Stimulated activated naive CD8-positive, alpha-beta T cell treated with anti-CD3 and anti-CD28 coated beads, Interleukin-15, amount 100 ng/mL, for 72 hours (primary cell): ENCODE results near the gene IL6.
A peak's percentile ranks its signal among the peaks of the same experiment; 100 is the strongest.

Source experiments
- ATAC-seq: fragments of 150-1000 bp; cut with Tn5 transposase; 2 replicates; pipeline ENCODE4 v1.10.0; 2021; ENCODE audit warnings: mild to moderate bottlenecking, moderate library complexity
- DNase-seq, 2 donors: peaks; one replicate each; pipeline ENCODE4 v3.0.0; 2021 to 2022
- H3K27ac Mint-ChIP-seq, 2 donors: one replicate each; pipeline ENCODE4 v1.8.0; 2022; ENCODE audit warnings: mild to moderate bottlenecking in 2 of 2, mixed read lengths in 2 of 2, moderate library complexity in 2 of 2
- H3K27me3 Mint-ChIP-seq: one replicate; pipeline ENCODE4 v1.8.0; 2022; ENCODE audit warnings: mixed read lengths
- H3K4me1 Mint-ChIP-seq: one replicate; pipeline ENCODE4 v1.8.0; 2022; ENCODE audit warnings: mild to moderate bottlenecking, mixed read lengths
- H3K4me3 Mint-ChIP-seq, 2 donors: one replicate each; pipeline ENCODE4 v1.8.0; 2022; ENCODE audit warnings: mild to moderate bottlenecking in 2 of 2, mixed read lengths in 2 of 2, moderate library complexity in 1 of 2
- H3K9me3 Mint-ChIP-seq, 2 donors: one replicate each; pipeline ENCODE4 v1.8.0; 2022; ENCODE audit warnings: mixed read lengths in 2 of 2

IL6 gene

GRCh38 chr7:22730066-22730710 is 3.2 kb downstream of the IL6 start:
- Mint-ChIP-seq H3K9me3 (no peaks in the 10 kb centered on the region), H3K27me3 (peaks cover 69% of the 10 kb centered on the region), H3K4me1 (peaks cover 37% of the 10 kb centered on the region), H3K4me3 (no peak overlapping the region), H3K27ac (no peak overlapping the region)
- DNase-seq (no peak), ATAC-seq (no peak)

- no peak for DNase-seq
- peak; percentile 32 for ATAC-seq
- Mint-ChIP-seq H3K27me3 (peaks cover 69% of the 10 kb centered on the region), H3K4me1 (peaks cover 30% of the 10 kb centered on the region), H3K27ac (no peak overlapping the region), H3K9me3 (peaks cover 0 to 3% of the 10 kb centered on the region in 2 donors), H3K4me3 (peak overlapping the region in 1 of 2 donors; percentile 28)
Measured at GRCh38 chr7:22730921-22731654, 4.1 kb downstream of the IL6 start.

GRCh38 chr7:22731766-22732165 is 4.8 kb downstream of the IL6 start:
- Mint-ChIP-seq H3K27me3 (peaks cover 69% of the 10 kb centered on the region), H3K4me1 (peaks cover 23% of the 10 kb centered on the region)
- no peak for DNase-seq

GRCh38 chr7:22732556-22733126 is 5.6 kb downstream of the IL6 start:
- DNase-seq (no peak), ATAC-seq (peak; percentile 61)
- H3K4me3 Mint-ChIP-seq, result no peak overlapping the region
- no peak overlapping the region for H3K27ac Mint-ChIP-seq
- H3K4me1 Mint-ChIP-seq, result peaks cover 14% of the 10 kb centered on the region
- peaks cover 12 to 18% of the 10 kb centered on the region in 2 donors for H3K9me3 Mint-ChIP-seq
- peaks cover 69% of the 10 kb centered on the region for H3K27me3 Mint-ChIP-seq

More at GRCh38 chr7:22731766-22732165, 4.8 kb downstream of the IL6 start:
- ATAC-seq, result no peak
- no peak overlapping the region for H3K4me3 Mint-ChIP-seq
- H3K27ac Mint-ChIP-seq, result no peak overlapping the region
- peaks cover 4 to 10% of the 10 kb centered on the region in 2 donors for H3K9me3 Mint-ChIP-seq

- DNase-seq, result peak in 1 of 2 donors; percentile 32
- peaks cover 17 to 18% of the 10 kb centered on the region in 2 donors for H3K9me3 Mint-ChIP-seq
- peak; percentile 83 for ATAC-seq
- H3K4me3 Mint-ChIP-seq, result no peak overlapping the region
- peaks cover 69% of the 10 kb centered on the region for H3K27me3 Mint-ChIP-seq
- H3K4me1 Mint-ChIP-seq, result peaks cover 14% of the 10 kb centered on the region
- H3K27ac Mint-ChIP-seq, result no peak overlapping the region
Measured at GRCh38 chr7:22733761-22734160, 6.8 kb downstream of the IL6 start.

- no peak for ATAC-seq
- H3K4me1 Mint-ChIP-seq, result no peaks in the 10 kb centered on the region
- DNase-seq, result no peak
- H3K9me3 Mint-ChIP-seq, result peaks cover 0 to under 1% of the 10 kb centered on the region in 2 donors
- no peak overlapping the region for H3K27ac Mint-ChIP-seq
- peaks cover 41% of the 10 kb centered on the region for H3K27me3 Mint-ChIP-seq
- H3K4me3 Mint-ChIP-seq, result no peak overlapping the region
Measured at GRCh38 chr7:22743014-22743413, 16.0 kb downstream of the IL6 start.

GRCh38 chr7:22751341-22751740 is 24.3 kb downstream of the IL6 start:
- Mint-ChIP-seq H3K27me3 (peaks cover 24% of the 10 kb centered on the region), H3K4me3 (no peak overlapping the region), H3K9me3 (peaks cover 0 to 5% of the 10 kb centered on the region in 2 donors), H3K4me1 (no peaks in the 10 kb centered on the region), H3K27ac (no peak overlapping the region)
- DNase-seq, result no peak
- no peak for ATAC-seq

- no peak overlapping the region for H3K27ac Mint-ChIP-seq
- no peak for DNase-seq
- H3K9me3 Mint-ChIP-seq, result peaks cover 5 to 14% of the 10 kb centered on the region in 2 donors
- no peak for ATAC-seq
- no peak overlapping the region for H3K4me3 Mint-ChIP-seq
- peaks cover 54% of the 10 kb centered on the region for H3K27me3 Mint-ChIP-seq
- H3K4me1 Mint-ChIP-seq, result no peaks in the 10 kb centered on the region
Measured at GRCh38 chr7:22757338-22757994, 30.5 kb downstream of the IL6 start.

- Mint-ChIP-seq H3K4me1 (no peaks in the 10 kb centered on the region), H3K4me3 (no peak overlapping the region), H3K27ac (no peak overlapping the region), H3K27me3 (peaks cover 57% of the 10 kb centered on the region), H3K9me3 (peaks cover 5 to 14% of the 10 kb centered on the region in 2 donors)
- ATAC-seq (no peak), DNase-seq (no peak)
Measured at GRCh38 chr7:22758576-22758975, 31.6 kb downstream of the IL6 start.

GRCh38 chr7:22759721-22760120 is 32.7 kb downstream of the IL6 start:
- no peaks in the 10 kb centered on the region for H3K4me1 Mint-ChIP-seq
- no peak for DNase-seq
- no peak overlapping the region for H3K27ac Mint-ChIP-seq
- H3K9me3 Mint-ChIP-seq, result peaks cover 0 to 14% of the 10 kb centered on the region in 2 donors
- ATAC-seq, result no peak
- peaks cover 57% of the 10 kb centered on the region for H3K27me3 Mint-ChIP-seq
- H3K4me3 Mint-ChIP-seq, result no peak overlapping the region

- Mint-ChIP-seq H3K4me3 (no peak overlapping the region), H3K27me3 (peaks cover 70% of the 10 kb centered on the region), H3K9me3 (peaks cover 0 to 14% of the 10 kb centered on the region in 2 donors), H3K27ac (no peak overlapping the region), H3K4me1 (no peaks in the 10 kb centered on the region)
- ATAC-seq (no peak), DNase-seq (no peak)
Measured at GRCh38 chr7:22762866-22763265, 35.9 kb downstream of the IL6 start.

GRCh38 chr7:22765609-22766008 is 38.6 kb downstream of the IL6 start:
- H3K27me3 Mint-ChIP-seq, result peaks cover 57% of the 10 kb centered on the region
- H3K4me1 Mint-ChIP-seq, result no peaks in the 10 kb centered on the region
- DNase-seq (no peak), ATAC-seq (no peak)
- H3K9me3 Mint-ChIP-seq, result peaks cover 0 to under 1% of the 10 kb centered on the region in 2 donors
- no peak overlapping the region for H3K4me3 Mint-ChIP-seq
- no peak overlapping the region for H3K27ac Mint-ChIP-seq

- Mint-ChIP-seq H3K9me3 (no peaks in the 10 kb centered on the region), H3K27ac (no peak overlapping the region), H3K4me3 (no peak overlapping the region), H3K27me3 (peaks cover 33% of the 10 kb centered on the region), H3K4me1 (no peaks in the 10 kb centered on the region)
- DNase-seq (no peak), ATAC-seq (no peak)
Measured at GRCh38 chr7:22771194-22771871, 44.3 kb downstream of the IL6 start.

- H3K4me1 Mint-ChIP-seq, result no peaks in the 10 kb centered on the region
- no peak overlapping the region for H3K4me3 Mint-ChIP-seq
- no peak overlapping the region for H3K27ac Mint-ChIP-seq
- H3K27me3 Mint-ChIP-seq, result peaks cover 31% of the 10 kb centered on the region
- no peaks in the 10 kb centered on the region for H3K9me3 Mint-ChIP-seq
- DNase-seq, result no peak
- ATAC-seq, result no peak
Measured at GRCh38 chr7:22771872-22772228, 44.9 kb downstream of the IL6 start.

- ATAC-seq (no peak), DNase-seq (no peak)
- Mint-ChIP-seq H3K9me3 (no peaks in the 10 kb centered on the region), H3K27me3 (peaks cover 24% of the 10 kb centered on the region), H3K4me1 (no peaks in the 10 kb centered on the region), H3K4me3 (no peak overlapping the region), H3K27ac (no peak overlapping the region)
Measured at GRCh38 chr7:22772885-22773284, 45.9 kb downstream of the IL6 start.
